T-cell (primary cell): ENCODE results near the gene SCN8A. TPM values are rescaled to one million over a fixed set of nuclear protein-coding genes. Genes with fewer than 3 reads are reported as not detected.

Source experiments
- ATAC-seq, 4 experiments: fragments of 200-7000 bp in 3 of 4; fragments of 150-1000 bp in 1 of 4; cut with Tn5 transposase; replicated peaks in 1 of 4; 1 replicate in 3 of 4; 2 replicates in 1 of 4; pipeline ENCODE4 v1.10.0; 2021; ENCODE audit warnings: moderate library complexity in 3 of 4, mild to moderate bottlenecking in 2 of 4, moderate number of reproducible peaks in 1 of 4
- CTCF ChIA-PET, 2 donors: fragments of 300-600 bp; sonication (Branson Sonifier 250); formaldehyde crosslinking; loops; one replicate each; lab custom pipeline; 2022; ENCODE audit warnings: antibody characterized with exemption in 2 of 2; lab: Charles Lee
- POLR2A ChIA-PET, 2 donors: fragments of 300-600 bp; sonication (Branson Sonifier 250); formaldehyde crosslinking; loops; one replicate each; lab custom pipeline; 2022; ENCODE audit warnings: antibody characterized with exemption in 2 of 2; lab: Charles Lee
- DNase-seq, 35 experiments: peaks; one replicate each; pipeline versions ENCODE4 v3.0.0 to v3.0.0-alpha.2; 2013 to 2023
- H3K27ac ChIP-seq: one replicate; pipeline ENCODE4 v1.5.1; 2013; ENCODE audit warnings: low read length
- H3K27me3 ChIP-seq, 2 experiments: replicated peaks in 1 of 2; 1 replicate in 1 of 2; 2 replicates in 1 of 2; pipeline versions ENCODE4 v1.6.1 to v1.7.0; 2013; ENCODE audit warnings: low read length in 1 of 2, mixed read lengths in 1 of 2; ENCODE audit not compliant: control insufficient read depth in 2 of 2, insufficient read depth in 2 of 2; ENCODE audit errors: extremely low read depth in 1 of 2
- H3K36me3 ChIP-seq, 2 donors: 1 replicate in 1 of 2; 2 replicates in 1 of 2; pipeline versions ENCODE4 v1.6.1 to v1.7.0; 2013; ENCODE audit warnings: low read length in 1 of 2; ENCODE audit not compliant: control insufficient read depth in 2 of 2, insufficient read depth in 1 of 2; ENCODE audit errors: extremely low read depth in 1 of 2
- H3K4me1 ChIP-seq, 2 experiments: 1 replicate in 1 of 2; 2 replicates in 1 of 2; pipeline versions ENCODE4 v1.6.1 to v1.7.0; 2013; ENCODE audit warnings: low read length in 2 of 2, mixed read lengths in 1 of 2; ENCODE audit not compliant: insufficient read depth in 2 of 2, control insufficient read depth in 1 of 2; ENCODE audit errors: extremely low read depth in 1 of 2
- H3K4me3 ChIP-seq, 2 donors: 1 replicate in 1 of 2; 2 replicates in 1 of 2; pipeline versions ENCODE4 v1.5.1 to v1.7.0; 2013; ENCODE audit warnings: mild to moderate bottlenecking in 2 of 2, low read length in 1 of 2, moderate library complexity in 1 of 2; ENCODE audit not compliant: control insufficient read depth in 1 of 2; ENCODE audit errors: extremely low read depth in 1 of 2
- H3K9me3 ChIP-seq: 2 replicates; pipeline ENCODE4 v1.7.0; 2013
- H3K27ac Mint-ChIP-seq, 2 donors: one replicate each; pipeline ENCODE4 v1.8.0; 2020 to 2021; ENCODE audit warnings: mild to moderate bottlenecking in 2 of 2, mixed read lengths in 2 of 2
- H3K27me3 Mint-ChIP-seq, 2 donors: one replicate each; pipeline ENCODE4 v1.8.0; 2021 to 2022; ENCODE audit warnings: mixed read lengths in 2 of 2
- H3K36me3 Mint-ChIP-seq: one replicate; pipeline ENCODE4 v1.8.0; 2021; ENCODE audit warnings: mixed read lengths
- H3K4me1 Mint-ChIP-seq, 3 donors: one replicate each; pipeline ENCODE4 v1.8.0; 2020 to 2022; ENCODE audit warnings: mixed read lengths in 3 of 3, mild to moderate bottlenecking in 1 of 3
- H3K4me3 Mint-ChIP-seq, 3 donors: one replicate each; pipeline ENCODE4 v1.8.0; 2020 to 2022; ENCODE audit warnings: mild to moderate bottlenecking in 3 of 3, mixed read lengths in 3 of 3, moderate library complexity in 3 of 3
- H3K9me3 Mint-ChIP-seq, 3 donors: one replicate each; pipeline ENCODE4 v1.8.0; 2020 to 2022; ENCODE audit warnings: mixed read lengths in 3 of 3
- WGBS: methylation state at CpG from one replicate; pipeline ENCODE4 v1.1.5; 2013; ENCODE audit warnings: missing lambda C conversion rate; ENCODE audit not compliant: insufficient coverage; 5-methylcytosine and 5-hydroxymethylcytosine counted together
- total RNA-seq, 35 experiments: library from RNA in 6 of 35; stranded (reverse) in 6 of 35; fragments of 120-200 nt in 1 of 35; gene quantifications; one replicate each; pipeline versions ENCODE4 v1.2.1 to v1.2.4 and lab custom pipeline; 2013 to 2026

SCN8A gene
- total RNA-seq, 5 donors from 2014 or later (not counting 1 experiment from before 2014, with no cell fraction given): 0.41 to 1.0 (median 0.53) TPM

DNA sequence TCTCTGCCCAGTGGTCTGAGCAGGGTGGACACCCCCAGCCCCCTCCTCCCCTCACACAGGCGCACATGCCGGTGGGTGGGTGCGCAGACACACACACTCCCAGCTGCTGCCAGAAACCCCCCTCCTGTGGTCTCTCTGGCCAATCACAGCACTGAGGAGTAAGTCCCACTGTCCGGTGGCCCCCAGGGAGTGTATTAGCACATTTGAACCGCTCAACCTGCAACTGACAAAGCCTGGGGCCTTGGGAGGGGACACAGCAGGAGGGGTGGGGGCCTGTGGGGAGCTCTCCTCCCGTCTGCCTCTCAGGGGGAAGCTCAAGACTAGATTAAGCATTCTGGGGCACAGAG, 245.8 kb downstream of the SCN8A start:
- Histone ChIP-seq H3K36me3 (no peaks in the 10 kb centered on the region), H3K27ac (no peak overlapping the region), H3K27me3 (peaks cover 0 to 86% of the 10 kb centered on the region in 2 experiments), H3K4me3 (no peak overlapping the region), H3K4me1 (peaks cover 0 to 14% of the 10 kb centered on the region in 2 experiments), H3K9me3 (no peaks in the 10 kb centered on the region)
- Mint-ChIP-seq H3K27me3 (peaks cover 26 to 59% of the 10 kb centered on the region in 2 donors), H3K27ac (no peak overlapping the region), H3K4me1 (peaks cover 14 to 20% (median 17%) of the 10 kb centered on the region in 3 donors), H3K36me3 (no peaks in the 10 kb centered on the region), H3K9me3 (no peaks in the 10 kb centered on the region), H3K4me3 (no peak overlapping the region)
- no peak for ATAC-seq
- ChIA-PET CTCF (no interaction called here), POLR2A (interaction anchor here in 1 of 2 donors (0.6 kb wide), 1 partner anchor 8 kb away, joined by 3 read pairs; no protein-coding TSS in a partner anchor)
- no peak for DNase-seq
- WGBS: 100% methylated on average over 3 of the region's 6 CpGs

GRCh38 chr12:51837286-51837685, 246.3 kb downstream of the SCN8A start:
- ChIA-PET POLR2A (no interaction called here), CTCF (no interaction called here)
- peaks cover 12 to 19% (median 15%) of the 10 kb centered on the region in 3 donors for H3K4me1 Mint-ChIP-seq
- 72% methylated on average over 4 of the region's 7 CpGs for WGBS
- H3K9me3 Mint-ChIP-seq: no peaks in the 10 kb centered on the region
- ATAC-seq: no peak
- H3K36me3 Mint-ChIP-seq: no peaks in the 10 kb centered on the region
- H3K4me3 Mint-ChIP-seq: no peak overlapping the region
- Histone ChIP-seq H3K27ac (no peak overlapping the region), H3K4me3 (no peak overlapping the region), H3K4me1 (peaks cover 0 to 13% of the 10 kb centered on the region in 2 experiments), H3K27me3 (peaks cover 0 to 86% of the 10 kb centered on the region in 2 experiments), H3K36me3 (no peaks in the 10 kb centered on the region), H3K9me3 (no peaks in the 10 kb centered on the region)
- H3K27ac Mint-ChIP-seq: no peak overlapping the region
- H3K27me3 Mint-ChIP-seq: peaks cover 29 to 62% of the 10 kb centered on the region in 2 donors
- no peak for DNase-seq

DNA sequence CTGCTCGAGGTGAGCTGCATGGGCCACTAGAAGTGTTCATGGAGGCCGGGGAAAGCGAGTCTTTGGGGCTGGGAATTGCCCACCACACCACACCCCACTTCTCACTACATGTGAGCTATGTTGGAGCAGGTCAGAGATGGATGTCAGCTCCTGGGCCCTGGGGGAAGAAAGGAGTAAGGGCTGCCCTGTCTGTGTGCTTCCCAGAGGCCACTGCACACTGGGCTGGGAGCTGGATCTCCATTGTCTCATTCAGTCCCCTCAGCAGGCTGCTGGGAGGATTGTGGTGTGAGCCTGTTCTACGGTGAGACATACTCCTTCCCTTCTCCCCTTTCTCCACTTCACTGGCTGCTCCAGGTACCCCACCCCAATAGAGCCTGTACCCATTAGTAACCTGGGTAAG, 247.0 kb downstream of the SCN8A start:
- H3K4me1 ChIP-seq: peaks cover 0 to 5% of the 10 kb centered on the region in 2 experiments
- DNase-seq (no peak), ATAC-seq (no peak)
- Mint-ChIP-seq H3K4me1 (peaks cover 5 to 11% (median 8%) of the 10 kb centered on the region in 3 donors), H3K9me3 (no peaks in the 10 kb centered on the region), H3K27ac (no peak overlapping the region), H3K36me3 (no peaks in the 10 kb centered on the region), H3K27me3 (peaks cover 29 to 61% of the 10 kb centered on the region in 2 donors), H3K4me3 (no peak overlapping the region)
- no peaks in the 10 kb centered on the region for H3K9me3 ChIP-seq
- ChIA-PET POLR2A (no interaction called here), CTCF (no interaction called here)
- peaks cover 0 to 86% of the 10 kb centered on the region in 2 experiments for H3K27me3 ChIP-seq
- WGBS: no CpG with 5 or more reads among the region's 4 CpGs
- H3K4me3 ChIP-seq: no peak overlapping the region
- no peaks in the 10 kb centered on the region for H3K36me3 ChIP-seq
- no peak overlapping the region for H3K27ac ChIP-seq

GRCh38 chr12:51838762-51839161, 247.7 kb downstream of the SCN8A start:
- Histone ChIP-seq H3K27me3 (peaks cover 0 to 87% of the 10 kb centered on the region in 2 experiments), H3K27ac (no peak overlapping the region), H3K4me3 (no peak overlapping the region), H3K9me3 (no peaks in the 10 kb centered on the region), H3K36me3 (no peaks in the 10 kb centered on the region), H3K4me1 (no peaks in the 10 kb centered on the region)
- Mint-ChIP-seq H3K9me3 (no peaks in the 10 kb centered on the region), H3K36me3 (no peaks in the 10 kb centered on the region), H3K4me3 (no peak overlapping the region), H3K27ac (no peak overlapping the region), H3K4me1 (peaks cover 0 to 4% (median 3%) of the 10 kb centered on the region in 3 donors), H3K27me3 (peaks cover 29 to 62% of the 10 kb centered on the region in 2 donors)
- ChIA-PET CTCF (no interaction called here), POLR2A (no interaction called here)
- WGBS: 75% methylated on average over 2 of the region's 4 CpGs
- ATAC-seq: no peak
- DNase-seq: no peak

DNA sequence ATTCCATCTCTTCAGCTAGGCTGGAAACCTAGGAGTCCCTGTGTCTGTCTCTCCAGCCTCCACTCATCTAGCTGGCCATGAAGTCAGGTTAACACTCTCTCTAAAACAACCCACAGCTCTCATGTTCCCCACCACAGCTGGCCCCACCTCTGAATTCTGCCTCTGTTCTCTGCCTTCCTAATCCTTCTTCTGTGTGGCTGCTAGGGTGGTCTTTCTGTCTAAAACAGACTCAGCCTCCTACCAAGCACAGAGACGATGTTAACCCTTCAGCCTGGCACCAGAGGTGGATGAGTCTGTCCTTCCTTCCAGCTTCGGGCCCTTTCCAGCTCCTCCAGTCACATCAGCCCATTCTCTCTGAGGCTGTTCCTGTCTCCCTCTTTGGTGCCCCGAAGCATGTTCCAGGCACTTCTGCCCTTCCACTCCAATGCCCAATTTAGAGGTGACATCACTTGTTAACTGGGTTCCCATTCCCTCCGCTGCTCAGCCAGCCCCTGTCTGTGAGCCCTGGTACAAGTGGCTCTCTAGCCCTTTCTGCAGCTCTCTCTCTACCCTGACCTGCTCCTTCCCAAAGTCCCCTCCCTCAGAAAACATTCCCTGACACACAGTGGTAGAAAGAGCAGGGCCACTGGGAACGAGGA, 248.4 kb downstream of the SCN8A start:
- Histone ChIP-seq H3K4me3 (no peak overlapping the region), H3K4me1 (no peaks in the 10 kb centered on the region), H3K9me3 (no peaks in the 10 kb centered on the region), H3K36me3 (no peaks in the 10 kb centered on the region), H3K27ac (no peak overlapping the region), H3K27me3 (peaks cover 0 to 89% of the 10 kb centered on the region in 2 experiments)
- DNase-seq: no peak
- no peak for ATAC-seq
- ChIA-PET CTCF (interaction anchor here in 1 of 2 donors (0.5 kb wide), 1 partner anchor 1512 kb away, joined by 4 read pairs; no protein-coding TSS in a partner anchor), POLR2A (no interaction called here)
- H3K36me3 Mint-ChIP-seq: no peaks in the 10 kb centered on the region
- H3K4me3 Mint-ChIP-seq: no peak overlapping the region
- no peak overlapping the region for H3K27ac Mint-ChIP-seq
- peaks cover 32 to 65% of the 10 kb centered on the region in 2 donors for H3K27me3 Mint-ChIP-seq
- WGBS: 71% methylated on average over 5 of the region's 5 CpGs
- no peaks in the 10 kb centered on the region for H3K4me1 Mint-ChIP-seq
- no peaks in the 10 kb centered on the region for H3K9me3 Mint-ChIP-seq

GRCh38 chr12:51840966-51841365, 249.9 kb downstream of the SCN8A start:
- Mint-ChIP-seq H3K4me1 (peaks cover under 1 to 2% (median 1%) of the 10 kb centered on the region in 3 donors), H3K27me3 (peaks cover 44 to 72% of the 10 kb centered on the region in 2 donors), H3K36me3 (no peaks in the 10 kb centered on the region), H3K4me3 (no peak overlapping the region), H3K27ac (no peak overlapping the region), H3K9me3 (no peaks in the 10 kb centered on the region)
- DNase-seq (no peak), ATAC-seq (no peak)
- ChIA-PET POLR2A (no interaction called here), CTCF (no interaction called here)
- no peak overlapping the region for H3K27ac ChIP-seq
- H3K4me1 ChIP-seq: peaks cover 0 to 5% of the 10 kb centered on the region in 2 experiments
- H3K9me3 ChIP-seq: no peaks in the 10 kb centered on the region
- H3K27me3 ChIP-seq: peaks cover 4 to 95% of the 10 kb centered on the region in 2 experiments
- 75% methylated on average over 1 of the region's 6 CpGs for WGBS
- H3K36me3 ChIP-seq: no peaks in the 10 kb centered on the region
- H3K4me3 ChIP-seq: no peak overlapping the region
